GM23338 (cell line): ENCODE measurements around the gene GTSE1. TPM values are rescaled to one million over a fixed set of nuclear protein-coding genes. Genes with fewer than 3 reads are reported as not detected.

Experiments
- ATAC-seq: fragments of 200-7000 bp; cut with Tn5 transposase; 3 replicates; pipeline ENCODE4 v1.9.1; 2020
- DNase-seq: peaks from one replicate; pipeline ENCODE4 v3.0.0-alpha.2; 2015; ENCODE audit warnings: low spot score
- H2AFZ ChIP-seq: fragments of 200-600 bp; sonication (generic); 2 replicates; pipeline ENCODE4 v1.8.0; 2016; ENCODE audit warnings: antibody characterized with exemption, mild to moderate bottlenecking, moderate library complexity
- H3F3A ChIP-seq: fragments of 200-600 bp; sonication (generic); replicated peaks from 2 replicates; pipeline ENCODE4 v1.8.0; 2017; ENCODE audit warnings: antibody characterized with exemption, mixed run types, low read depth
- H3K27ac ChIP-seq: fragments of 200-600 bp; sonication (generic); 2 replicates; pipeline ENCODE4 v1.6.1; 2016; ENCODE audit warnings: low read depth
- H3K27me3 ChIP-seq: fragments of 200-600 bp; sonication (generic); 2 replicates; pipeline ENCODE4 v1.8.0; 2016; ENCODE audit warnings: mild to moderate bottlenecking, mixed run types, moderate library complexity; ENCODE audit not compliant: insufficient read depth
- H3K36me3 ChIP-seq: fragments of 200-600 bp; sonication (generic); 2 replicates; pipeline ENCODE4 v1.8.0; 2016; ENCODE audit warnings: mild to moderate bottlenecking; ENCODE audit not compliant: insufficient read depth
- H3K4me1 ChIP-seq: fragments of 200-600 bp; sonication (generic); 2 replicates; pipeline ENCODE4 v1.8.0; 2016; ENCODE audit warnings: mild to moderate bottlenecking, moderate library complexity; ENCODE audit not compliant: insufficient read depth
- H3K4me2 ChIP-seq: fragments of 200-600 bp; sonication (generic); 2 replicates; pipeline ENCODE4 v1.7.1; 2017; ENCODE audit warnings: mixed run types
- H3K4me3 ChIP-seq: fragments of 200-600 bp; sonication (generic); 2 replicates; pipeline ENCODE4 v1.6.1; 2016; ENCODE audit warnings: mixed run types
- H3K79me2 ChIP-seq: fragments of 200-600 bp; sonication (generic); replicated peaks from 2 replicates; pipeline ENCODE4 v1.8.0; 2017; ENCODE audit warnings: mild to moderate bottlenecking; ENCODE audit not compliant: insufficient read depth
- H3K9me2 ChIP-seq: fragments of 200-600 bp; sonication (generic); 2 replicates; pipeline ENCODE4 v1.8.0; 2017; ENCODE audit not compliant: insufficient read depth
- H4K20me1 ChIP-seq: fragments of 200-600 bp; sonication (generic); replicated peaks from 2 replicates; pipeline ENCODE4 v1.8.0; 2017; ENCODE audit warnings: mild to moderate bottlenecking; ENCODE audit not compliant: insufficient read depth
- H3K27ac Mint-ChIP-seq: 2 replicates; pipeline ENCODE4 v1.8.0; 2020; ENCODE audit warnings: inconsistent platforms, mild to moderate bottlenecking, moderate library complexity, mixed read lengths
- H3K27me3 Mint-ChIP-seq: 3 replicates; pipeline ENCODE4 v1.8.0; 2022; ENCODE audit warnings: low read depth, mild to moderate bottlenecking, moderate library complexity, mixed read lengths, inconsistent platforms; ENCODE audit not compliant: insufficient read depth, poor library complexity
- H3K36me3 Mint-ChIP-seq: 3 replicates; pipeline ENCODE4 v1.8.0; 2021; ENCODE audit warnings: low read depth, mild to moderate bottlenecking, inconsistent platforms, moderate library complexity, mixed read lengths
- H3K4me1 Mint-ChIP-seq: 3 replicates; pipeline ENCODE4 v1.8.0; 2020; ENCODE audit warnings: mild to moderate bottlenecking, inconsistent platforms, mixed read lengths
- H3K4me3 Mint-ChIP-seq: 3 replicates; pipeline ENCODE4 v1.8.0; 2021; ENCODE audit warnings: moderate library complexity, mild to moderate bottlenecking, inconsistent platforms, mixed read lengths
- H3K9me3 Mint-ChIP-seq: 3 replicates; pipeline ENCODE4 v1.8.0; 2020; ENCODE audit warnings: moderate library complexity, mild to moderate bottlenecking, inconsistent platforms, mixed read lengths
- CREB1 ChIP-seq: fragments of 250-450 bp; sonication (Bioruptor Pico); IDR thresholded peaks from 2 replicates; pipeline ENCODE4 v1.5.0; 2020; ENCODE audit warnings: low read depth, mild to moderate bottlenecking, moderate library complexity
- EZH2 ChIP-seq: fragments of 200-600 bp; sonication (generic); IDR thresholded peaks from one replicate; pipeline ENCODE4 v1.8.0; 2017; ENCODE audit warnings: antibody characterized with exemption, mild to moderate bottlenecking, low read depth; ENCODE audit not compliant: unreplicated experiment
- EZH2phosphoT487 ChIP-seq: fragments of 200-600 bp; sonication (generic); IDR thresholded peaks from one replicate; pipeline ENCODE4 v1.8.1; 2018; ENCODE audit warnings: antibody characterized with exemption; ENCODE audit not compliant: unreplicated experiment
- JUNB ChIP-seq: IDR thresholded peaks from one replicate; pipeline ENCODE4 v1.6.1; 2016; ENCODE audit warnings: antibody characterized with exemption; ENCODE audit not compliant: unreplicated experiment
- NANOG ChIP-seq: IDR thresholded peaks from 2 replicates; pipeline ENCODE4 v1.6.1; 2016; ENCODE audit warnings: antibody characterized with exemption, borderline replicate concordance
- STAT1 ChIP-seq: IDR thresholded peaks from one replicate; pipeline ENCODE4 v1.6.1; 2016; ENCODE audit warnings: antibody characterized with exemption; ENCODE audit not compliant: unreplicated experiment
- ZNF114 ChIP-seq: fragments of 250-450 bp; sonication (Bioruptor Pico); IDR thresholded peaks from 2 replicates; pipeline ENCODE4 v1.5.0; 2020; ENCODE audit warnings: mild to moderate bottlenecking, moderate library complexity
- ZNF331 ChIP-seq: fragments of 250-450 bp; sonication (Bioruptor Pico); IDR thresholded peaks from 2 replicates; pipeline ENCODE4 v1.5.0; 2020; ENCODE audit warnings: low read depth, mild to moderate bottlenecking, moderate library complexity
- ZNF462 ChIP-seq: fragments of 250-450 bp; sonication (Bioruptor Pico); IDR thresholded peaks from 2 replicates; pipeline ENCODE4 v1.5.0; 2020; ENCODE audit warnings: mild to moderate bottlenecking, moderate library complexity
- polyA plus RNA-seq: library from polyadenylated mRNA; unstranded; fragments of >200 nt; fragmentation: Nextera tagmentation; extraction: Ambion mirVana; gene quantifications from 2 replicates; pipeline ENCODE4 v1.2.1, GENCODE V29; 2016
- total RNA-seq: library from RNA; depleted of rRNA; stranded (reverse); fragments of >200 nt; shearing (Covaris generic); gene quantifications from 2 replicates; pipeline ENCODE4 v1.2.3, GENCODE V29; 2014
- TF ChIP-seq, protein P1 (sequence below): IDR thresholded peaks from 2 replicates; pipeline ENCODE4 v1.6.1; 2016; ENCODE audit warnings: antibody characterized with exemption
- TF ChIP-seq, protein P2 (sequence below): IDR thresholded peaks from one replicate; pipeline ENCODE4 v1.6.1; 2018; ENCODE audit warnings: antibody characterized with exemption; ENCODE audit not compliant: unreplicated experiment

The GTSE1 gene
- total and polyA plus RNA-seq, 2 experiments from 2014 or later = 26.3 to 28.6 TPM

GRCh38 chr22:46292732-46293131, 3.9 kb upstream of the GTSE1 start:
- no peak for DNase-seq
- Histone ChIP-seq H3K27ac (no peak overlapping the region), H3K4me1 (peaks cover 9% of the 10 kb centered on the region), H3K4me2 (no peak overlapping the region), H3K79me2 (peaks cover 5% of the 10 kb centered on the region), H3K4me3 (no peak overlapping the region), H3F3A (no peaks in the 10 kb centered on the region; the same call in 1 of the 2 replicates), H2AFZ (no peak overlapping the region), H4K20me1 (0 out of 2 replicates have a peak, but pooled peaks cover 3% of the 10 kb centered on the region), H3K27me3 (no peaks in the 10 kb centered on the region), H3K9me2 (no peaks in the 10 kb centered on the region), H3K36me3 (no peaks in the 10 kb centered on the region)
- H3K4me3 Mint-ChIP-seq = no peak overlapping the region
- no peak for ATAC-seq
- peaks cover 2% of the 10 kb centered on the region; the same call in 1 of the 3 replicates for H3K9me3 Mint-ChIP-seq
- H3K4me1 Mint-ChIP-seq = peaks cover 14% of the 10 kb centered on the region
- H3K27me3 Mint-ChIP-seq = peaks cover 20% of the 10 kb centered on the region
- peaks cover 10% of the 10 kb centered on the region for H3K36me3 Mint-ChIP-seq
- TF ChIP-seq ZNF114 (CRISPR knock-in tag) (no peak), STAT1 (no peak), ZNF331 (CRISPR knock-in tag) (no peak)
- H3K27ac Mint-ChIP-seq = no peak overlapping the region

DNA sequence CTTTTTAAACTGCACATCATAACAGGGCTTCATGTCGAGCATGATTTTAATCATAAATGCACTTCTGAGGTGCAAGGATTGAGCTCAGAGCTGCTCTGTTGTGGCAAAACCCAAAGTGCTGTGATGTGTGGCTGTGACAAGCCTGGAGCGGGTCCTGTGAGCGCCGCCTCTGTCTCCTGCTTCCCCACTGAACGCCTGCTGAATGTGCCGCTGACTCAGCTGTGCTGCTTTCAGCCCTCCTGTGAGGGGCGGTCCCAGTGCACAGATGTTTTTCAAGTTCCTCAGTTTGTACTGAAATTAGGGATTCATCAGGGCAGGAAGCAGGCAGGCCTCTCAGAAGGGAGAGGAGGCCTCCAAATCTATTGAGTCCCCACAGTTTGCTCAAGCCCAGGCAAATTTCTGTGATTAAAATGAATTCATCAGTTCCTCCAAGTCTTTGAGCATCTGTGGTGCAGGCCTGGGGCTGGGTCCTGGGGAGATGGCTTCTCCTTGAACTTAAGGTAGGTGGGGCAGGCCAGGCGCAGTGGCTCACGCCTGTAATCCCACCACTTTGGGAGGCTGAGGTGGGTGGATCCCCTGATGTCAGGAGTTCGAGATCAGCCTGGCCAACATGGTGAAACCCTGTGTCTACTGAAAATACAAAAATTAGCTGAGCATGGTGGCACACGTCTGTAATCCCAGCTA, 3.0 kb upstream of the GTSE1 start:
- no peaks in the 10 kb centered on the region for H3K9me2 ChIP-seq
- no peak for DNase-seq
- H3K4me3 ChIP-seq = no peak overlapping the region
- peaks cover 17% of the 10 kb centered on the region for H3K4me1 Mint-ChIP-seq
- H3K27me3 Mint-ChIP-seq = peaks cover 20% of the 10 kb centered on the region
- peaks cover 4% of the 10 kb centered on the region; the same call in 1 of the 2 replicates for H4K20me1 ChIP-seq
- no peaks in the 10 kb centered on the region for H3K36me3 ChIP-seq
- no peak for ATAC-seq
- H2AFZ ChIP-seq = no peak overlapping the region
- no peak overlapping the region for H3K4me3 Mint-ChIP-seq
- H3K36me3 Mint-ChIP-seq = peaks cover 13% of the 10 kb centered on the region
- peaks cover 2% of the 10 kb centered on the region; the same call in 1 of the 3 replicates for H3K9me3 Mint-ChIP-seq
- no peak overlapping the region; the same call in 1 of the 2 replicates for H3K27ac Mint-ChIP-seq
- H3K27ac ChIP-seq = no peak overlapping the region
- H3K79me2 ChIP-seq = peaks cover 11% of the 10 kb centered on the region
- no peak overlapping the region for H3K4me2 ChIP-seq
- H3K27me3 ChIP-seq = no peaks in the 10 kb centered on the region
- no peaks in the 10 kb centered on the region; the same call in 1 of the 2 replicates for H3F3A ChIP-seq
- H3K4me1 ChIP-seq = peaks cover 10% of the 10 kb centered on the region
- TF ChIP-seq CREB1 (CRISPR knock-in tag) (no peak), ZNF462 (CRISPR knock-in tag) (no peak), EZH2 (no peak), JUNB (no peak), EZH2phosphoT487 (no peak), ZNF114 (CRISPR knock-in tag) (no peak), NANOG (no peak)
- TF ChIP-seq, protein P1, sequence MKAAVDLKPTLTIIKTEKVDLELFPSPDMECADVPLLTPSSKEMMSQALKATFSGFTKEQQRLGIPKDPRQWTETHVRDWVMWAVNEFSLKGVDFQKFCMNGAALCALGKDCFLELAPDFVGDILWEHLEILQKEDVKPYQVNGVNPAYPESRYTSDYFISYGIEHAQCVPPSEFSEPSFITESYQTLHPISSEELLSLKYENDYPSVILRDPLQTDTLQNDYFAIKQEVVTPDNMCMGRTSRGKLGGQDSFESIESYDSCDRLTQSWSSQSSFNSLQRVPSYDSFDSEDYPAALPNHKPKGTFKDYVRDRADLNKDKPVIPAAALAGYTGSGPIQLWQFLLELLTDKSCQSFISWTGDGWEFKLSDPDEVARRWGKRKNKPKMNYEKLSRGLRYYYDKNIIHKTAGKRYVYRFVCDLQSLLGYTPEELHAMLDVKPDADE = no peak
- TF ChIP-seq, protein P2, sequence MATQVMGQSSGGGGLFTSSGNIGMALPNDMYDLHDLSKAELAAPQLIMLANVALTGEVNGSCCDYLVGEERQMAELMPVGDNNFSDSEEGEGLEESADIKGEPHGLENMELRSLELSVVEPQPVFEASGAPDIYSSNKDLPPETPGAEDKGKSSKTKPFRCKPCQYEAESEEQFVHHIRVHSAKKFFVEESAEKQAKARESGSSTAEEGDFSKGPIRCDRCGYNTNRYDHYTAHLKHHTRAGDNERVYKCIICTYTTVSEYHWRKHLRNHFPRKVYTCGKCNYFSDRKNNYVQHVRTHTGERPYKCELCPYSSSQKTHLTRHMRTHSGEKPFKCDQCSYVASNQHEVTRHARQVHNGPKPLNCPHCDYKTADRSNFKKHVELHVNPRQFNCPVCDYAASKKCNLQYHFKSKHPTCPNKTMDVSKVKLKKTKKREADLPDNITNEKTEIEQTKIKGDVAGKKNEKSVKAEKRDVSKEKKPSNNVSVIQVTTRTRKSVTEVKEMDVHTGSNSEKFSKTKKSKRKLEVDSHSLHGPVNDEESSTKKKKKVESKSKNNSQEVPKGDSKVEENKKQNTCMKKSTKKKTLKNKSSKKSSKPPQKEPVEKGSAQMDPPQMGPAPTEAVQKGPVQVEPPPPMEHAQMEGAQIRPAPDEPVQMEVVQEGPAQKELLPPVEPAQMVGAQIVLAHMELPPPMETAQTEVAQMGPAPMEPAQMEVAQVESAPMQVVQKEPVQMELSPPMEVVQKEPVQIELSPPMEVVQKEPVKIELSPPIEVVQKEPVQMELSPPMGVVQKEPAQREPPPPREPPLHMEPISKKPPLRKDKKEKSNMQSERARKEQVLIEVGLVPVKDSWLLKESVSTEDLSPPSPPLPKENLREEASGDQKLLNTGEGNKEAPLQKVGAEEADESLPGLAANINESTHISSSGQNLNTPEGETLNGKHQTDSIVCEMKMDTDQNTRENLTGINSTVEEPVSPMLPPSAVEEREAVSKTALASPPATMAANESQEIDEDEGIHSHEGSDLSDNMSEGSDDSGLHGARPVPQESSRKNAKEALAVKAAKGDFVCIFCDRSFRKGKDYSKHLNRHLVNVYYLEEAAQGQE = no peak
